Measurements from ENCODE around the gene SCAF8. TPM values are rescaled to one million over a fixed set of nuclear protein-coding genes. Genes with fewer than 3 reads are reported as not detected.
A peak's percentile ranks its signal among the peaks of the same experiment; 100 is the strongest.

Gene SCAF8
- total RNA-seq, 1 donor = 40.5 TPM

GRCh38 chr6:154736618-154737259, 3.5 kb downstream of the SCAF8 start:
- no peak for DNase-seq (ENCODE audit: insufficient read length, low spot score, missing footprints)
- Histone ChIP-seq H3K36me3 (ENCODE audit: insufficient read depth, low read length) (peaks cover 9% of the 10 kb centered on the region), H3K79me2 (ENCODE audit: insufficient read depth, low read length) (peaks cover 80% of the 10 kb centered on the region), H3K27me3 (ENCODE audit: insufficient read depth, low read length) (no peaks in the 10 kb centered on the region), H2AFZ (ENCODE audit: low read length) (no peak overlapping the region), H3K4me3 (ENCODE audit: insufficient read depth, low read length) (no peak overlapping the region), H3K4me2 (ENCODE audit: insufficient read depth, low read length) (peak overlapping the region; percentile 22), H3K4me1 (ENCODE audit: insufficient read depth, low read length) (peaks cover 31% of the 10 kb centered on the region), H3K9me3 (ENCODE audit: low read depth, low read length) (no peaks in the 10 kb centered on the region), H4K20me1 (ENCODE audit: insufficient read depth, low read length) (peaks cover 67% of the 10 kb centered on the region), H3K27ac (ENCODE audit: low read depth, low read length) (no peak overlapping the region)
- no peak for TF ChIP-seq CTCF (IDR thresholded peaks at IDR 0.05; ENCODE audit: extremely low read depth, low read depth, low read length)

GRCh38 chr6:154737424-154737823, 4.2 kb downstream of the SCAF8 start:
- H3K4me3 ChIP-seq (ENCODE audit: insufficient read depth, low read length) = no peak overlapping the region
- H3K4me1 ChIP-seq (ENCODE audit: insufficient read depth, low read length) = peaks cover 27% of the 10 kb centered on the region
- no peak overlapping the region for H2AFZ ChIP-seq (ENCODE audit: low read length)
- H3K27me3 ChIP-seq (ENCODE audit: insufficient read depth, low read length) = no peaks in the 10 kb centered on the region
- H3K27ac ChIP-seq (ENCODE audit: low read depth, low read length) = no peak overlapping the region
- no peak overlapping the region for H3K4me2 ChIP-seq (ENCODE audit: insufficient read depth, low read length)
- peaks cover 87% of the 10 kb centered on the region for H3K79me2 ChIP-seq (ENCODE audit: insufficient read depth, low read length)
- H3K36me3 ChIP-seq (ENCODE audit: insufficient read depth, low read length) = peaks cover 11% of the 10 kb centered on the region
- no peaks in the 10 kb centered on the region for H3K9me3 ChIP-seq (ENCODE audit: low read depth, low read length)
- H4K20me1 ChIP-seq (ENCODE audit: insufficient read depth, low read length) = peaks cover 74% of the 10 kb centered on the region
- TF ChIP-seq CTCF (IDR thresholded peaks at IDR 0.05; ENCODE audit: extremely low read depth, low read depth, low read length) = no peak
- DNase-seq (ENCODE audit: insufficient read length, low spot score, missing footprints) = no peak

GRCh38 chr6:154738551-154738961, 5.3 kb downstream of the SCAF8 start:
- peaks cover 11% of the 10 kb centered on the region for H3K36me3 ChIP-seq (ENCODE audit: insufficient read depth, low read length)
- peak overlapping the region; percentile 34 for H3K27ac ChIP-seq (ENCODE audit: low read depth, low read length)
- no peak overlapping the region for H2AFZ ChIP-seq (ENCODE audit: low read length)
- H3K4me2 ChIP-seq (ENCODE audit: insufficient read depth, low read length) = peak overlapping the region; percentile 20
- no peak for DNase-seq (ENCODE audit: insufficient read length, low spot score, missing footprints)
- no peak for TF ChIP-seq CTCF (IDR thresholded peaks at IDR 0.05; ENCODE audit: extremely low read depth, low read depth, low read length)
- H3K79me2 ChIP-seq (ENCODE audit: insufficient read depth, low read length) = peaks cover 98% of the 10 kb centered on the region
- no peaks in the 10 kb centered on the region for H3K9me3 ChIP-seq (ENCODE audit: low read depth, low read length)
- peaks cover 84% of the 10 kb centered on the region for H4K20me1 ChIP-seq (ENCODE audit: insufficient read depth, low read length)
- H3K4me3 ChIP-seq (ENCODE audit: insufficient read depth, low read length) = no peak overlapping the region
- no peaks in the 10 kb centered on the region for H3K27me3 ChIP-seq (ENCODE audit: insufficient read depth, low read length)
- H3K4me1 ChIP-seq (ENCODE audit: insufficient read depth, low read length) = peaks cover 26% of the 10 kb centered on the region

GRCh38 chr6:154740658-154741057, 7.4 kb downstream of the SCAF8 start:
- H3K27ac ChIP-seq (ENCODE audit: low read depth, low read length) = no peak overlapping the region
- H3K79me2 ChIP-seq (ENCODE audit: insufficient read depth, low read length) = peaks cover 100% of the 10 kb centered on the region
- peaks cover 89% of the 10 kb centered on the region for H4K20me1 ChIP-seq (ENCODE audit: insufficient read depth, low read length)
- DNase-seq (ENCODE audit: insufficient read length, low spot score, missing footprints) = no peak
- H2AFZ ChIP-seq (ENCODE audit: low read length) = no peak overlapping the region
- H3K9me3 ChIP-seq (ENCODE audit: low read depth, low read length) = no peaks in the 10 kb centered on the region
- TF ChIP-seq CTCF (IDR thresholded peaks at IDR 0.05; ENCODE audit: extremely low read depth, low read depth, low read length) = no peak
- peaks cover 11% of the 10 kb centered on the region for H3K36me3 ChIP-seq (ENCODE audit: insufficient read depth, low read length)
- no peaks in the 10 kb centered on the region for H3K27me3 ChIP-seq (ENCODE audit: insufficient read depth, low read length)
- H3K4me3 ChIP-seq (ENCODE audit: insufficient read depth, low read length) = no peak overlapping the region
- no peak overlapping the region for H3K4me2 ChIP-seq (ENCODE audit: insufficient read depth, low read length)
- H3K4me1 ChIP-seq (ENCODE audit: insufficient read depth, low read length) = peaks cover 15% of the 10 kb centered on the region
